Spleen (tissue), 11 donors: Measurements from ENCODE around the gene TENT5C. TPM values are rescaled to one million over a fixed set of nuclear protein-coding genes. Genes with fewer than 3 reads are reported as not detected.
A peak's percentile ranks its signal among the peaks of the same experiment; 100 is the strongest.

Experiments
- DNase-seq: peaks from one replicate; pipeline ENCODE4 v3.0.0-alpha.2; 2020
- H3K27ac ChIP-seq, 8 donors: fragments of 200-600 bp; sonication (generic) in 7 of 8; 1 replicate in 4 of 8; 2 replicates in 4 of 8; pipeline versions ENCODE4 v1.5.0 to v1.8.0; 2016 to 2021; ENCODE audit warnings: inconsistent platforms in 4 of 8, mild to moderate bottlenecking in 4 of 8, moderate library complexity in 1 of 8
- H3K27me3 ChIP-seq, 7 donors: fragments of 200-600 bp; sonication (generic) in 6 of 7; replicated peaks in 1 of 7; 1 replicate in 4 of 7; 2 replicates in 3 of 7; pipeline versions ENCODE4 v1.5.0 to v1.8.0; 2016 to 2021; ENCODE audit warnings: inconsistent platforms in 3 of 7, mild to moderate bottlenecking in 1 of 7
- H3K36me3 ChIP-seq, 6 donors: fragments of 200-600 bp; sonication (generic) in 5 of 6; 1 replicate in 4 of 6; 2 replicates in 2 of 6; pipeline versions ENCODE4 v1.5.0 to v1.8.0; 2016 to 2021; ENCODE audit warnings: inconsistent platforms in 2 of 6
- H3K4me1 ChIP-seq, 6 donors: fragments of 200-600 bp; sonication (generic) in 5 of 6; 1 replicate in 3 of 6; 2 replicates in 3 of 6; pipeline versions ENCODE4 v1.5.0 to v1.8.0; 2016 to 2021; ENCODE audit warnings: inconsistent platforms in 3 of 6
- H3K4me3 ChIP-seq, 8 donors: fragments of 200-600 bp; sonication (generic) in 7 of 8; 1 replicate in 4 of 8; 2 replicates in 4 of 8; pipeline versions ENCODE4 v1.5.0 to v1.8.0; 2016 to 2021; ENCODE audit warnings: inconsistent platforms in 4 of 8, mild to moderate bottlenecking in 4 of 8, moderate library complexity in 2 of 8
- H3K9me3 ChIP-seq, 8 donors: fragments of 200-600 bp; sonication (generic) in 7 of 8; 1 replicate in 4 of 8; 2 replicates in 4 of 8; pipeline versions ENCODE4 v1.5.0 to v1.8.0; 2016 to 2021; ENCODE audit warnings: inconsistent platforms in 4 of 8
- CTCF ChIP-seq, 11 experiments: fragments of 200-600 bp in 7 of 11; fragments of 450-650 bp in 4 of 11; sonication (generic) in 4 of 11; IDR thresholded peaks in 8 of 11; conservative IDR thresholded peaks in 3 of 11; 1 replicate in 7 of 11; 2 replicates in 4 of 11; pipeline versions ENCODE4 v1.4.0 to v1.8.0; 2016 to 2021; ENCODE audit warnings: antibody characterized with exemption in 11 of 11, inconsistent platforms in 4 of 11, mild to moderate bottlenecking in 1 of 11
- POLR2A ChIP-seq, 3 donors: fragments of 450-650 bp; IDR thresholded peaks; one replicate each; pipeline ENCODE4 v1.5.1; 2017; ENCODE audit warnings: antibody characterized with exemption in 3 of 3, mild to moderate bottlenecking in 1 of 3
- POLR2AphosphoS5 ChIP-seq, 3 donors: sonication (generic); formaldehyde crosslinking; IDR thresholded peaks; one replicate each; pipeline ENCODE4 v1.5.1; 2017; ENCODE audit warnings: antibody characterized with exemption in 3 of 3
- WGBS, 5 donors: extraction: QIAGEN DNeasy Blood & Tissue Kit in 3 of 5; methylation state at CpG; one replicate each; pipeline versions ENCODE4 v1.1.5 to v1.1.7; 2013 to 2018; 5-methylcytosine and 5-hydroxymethylcytosine counted together
- intact Hi-C: fragments of 100-400 bp; cut with DNase I; formaldehyde crosslinking; loops from one replicate; pipeline ENCODE4 v1.15.0; 2023; ENCODE audit warnings: low total_unique reads
- polyA plus RNA-seq, 3 donors: library from polyadenylated mRNA; stranded (reverse); fragments of 200-250 nt; gene quantifications; one replicate each; pipeline ENCODE4 v1.2.1, GENCODE V29; 2013
- total RNA-seq, 7 donors: library from RNA; depleted of rRNA in 3 of 7; stranded (reverse); fragments of >200 nt in 3 of 7; fragmentation: NEBNext Ultra II Directional in 4 of 7; extraction: Animal tissue kit (Norgen Biotek cat#: 25700) in 4 of 7; gene quantifications; one replicate each; pipeline versions ENCODE4 v1.1.0 to v1.2.1, GENCODE V29; 2016 to 2021
- donor health status: healthy with polysubstance abuse.
- donor health status: DM: no; HTN: no; CAD: no; lungs with moderate emphysema.
- donor health status: DM: no; HTN: no; CAD: no.
- donor health status: Bipolar disorder and iron deficiency.
- donor health status: healthy.
- donor health status: DM: no; HTN: no; CAD: no.
- donor health status: DM: yes; HTN: yes; CAD: no.

The TENT5C gene
- total and polyA plus RNA-seq, 10 donors: 5.6 to 181 (median 37.0) TPM

- no peak overlapping the region for H3K4me3 ChIP-seq
- TF ChIP-seq POLR2AphosphoS5 (IDR thresholded peaks at IDR 0.05) (no peak), POLR2A (IDR thresholded peaks at IDR 0.05) (no peak), CTCF (IDR thresholded peaks at IDR 0.05 in 8 of 11, conservative IDR thresholded peaks at IDR 0.05 in 3 of 11) (no peak)
- intact Hi-C loops: no loop called here
Measured at GRCh38 chr1:117650840-117651568, 45.2 kb downstream of the TENT5C start.

GRCh38 chr1:117651616-117652015 is 45.8 kb downstream of the TENT5C start:
- H3K4me1 ChIP-seq: peaks cover 36 to 61% (median 41%) of the 10 kb centered on the region in 6 donors
- no peaks in the 10 kb centered on the region for H3K36me3 ChIP-seq
- no peaks in the 10 kb centered on the region for H3K27me3 ChIP-seq
- intact Hi-C loops: no loop called here
- no peak for DNase-seq
- peak overlapping the region in 3 of 8 donors; percentile 80 to 92 (median 88) for H3K27ac ChIP-seq
- no peak overlapping the region for H3K4me3 ChIP-seq
- H3K9me3 ChIP-seq: no peaks in the 10 kb centered on the region
- WGBS, 5 donors: 81 to 87% (median 85%) methylated on average over 4 of the region's 4 CpGs
- no peak for TF ChIP-seq CTCF (IDR thresholded peaks at IDR 0.05 in 8 of 11, conservative IDR thresholded peaks at IDR 0.05 in 3 of 11)
- TF ChIP-seq POLR2A (IDR thresholded peaks at IDR 0.05): no peak
- no peak for TF ChIP-seq POLR2AphosphoS5 (IDR thresholded peaks at IDR 0.05)

More at GRCh38 chr1:117650840-117651568, 45.2 kb downstream of the TENT5C start:
- H3K27ac ChIP-seq: peak overlapping the region in 1 of 8 donors; percentile 92
- peaks cover 33 to 55% (median 35%) of the 10 kb centered on the region in 6 donors for H3K4me1 ChIP-seq
- DNase-seq: no peak
- H3K27me3 ChIP-seq: no peaks in the 10 kb centered on the region
- no peaks in the 10 kb centered on the region for H3K36me3 ChIP-seq
- WGBS, 5 donors: 81 to 94% (median 92%) methylated on average over 6 of the region's 6 CpGs
- H3K9me3 ChIP-seq: no peaks in the 10 kb centered on the region

- Histone ChIP-seq H3K36me3 (no peaks in the 10 kb centered on the region), H3K27me3 (no peaks in the 10 kb centered on the region), H3K27ac (peak overlapping the region in 4 of 8 donors; percentile 80 to 92 (median 84)), H3K4me3 (no peak overlapping the region), H3K9me3 (no peaks in the 10 kb centered on the region), H3K4me1 (peaks cover 42 to 69% (median 49%) of the 10 kb centered on the region in 6 donors)
- DNase-seq: no peak
- 94 to 99% (median 96%) methylated on average over 2 of the region's 2 CpGs for WGBS, 5 donors
- TF ChIP-seq POLR2A (IDR thresholded peaks at IDR 0.05) (no peak), CTCF (IDR thresholded peaks at IDR 0.05 in 8 of 11, conservative IDR thresholded peaks at IDR 0.05 in 3 of 11) (no peak), POLR2AphosphoS5 (IDR thresholded peaks at IDR 0.05) (no peak)
- intact Hi-C loops: no loop called here
Measured at GRCh38 chr1:117652421-117652820, 46.6 kb downstream of the TENT5C start.

GRCh38 chr1:117653195-117653594 is 47.3 kb downstream of the TENT5C start:
- no peaks in the 10 kb centered on the region for H3K27me3 ChIP-seq
- peaks cover 45 to 77% (median 56%) of the 10 kb centered on the region in 6 donors for H3K4me1 ChIP-seq
- H3K9me3 ChIP-seq: no peaks in the 10 kb centered on the region
- peak overlapping the region in 7 of 8 donors; percentile 6 to 92 (median 80) for H3K27ac ChIP-seq
- intact Hi-C loops: no loop called here
- DNase-seq: no peak
- H3K4me3 ChIP-seq: no peak overlapping the region
- no peaks in the 10 kb centered on the region for H3K36me3 ChIP-seq
- TF ChIP-seq CTCF (IDR thresholded peaks at IDR 0.05 in 8 of 11, conservative IDR thresholded peaks at IDR 0.05 in 3 of 11): no peak
- no peak for TF ChIP-seq POLR2AphosphoS5 (IDR thresholded peaks at IDR 0.05)
- no peak for TF ChIP-seq POLR2A (IDR thresholded peaks at IDR 0.05)
- WGBS, 5 donors: 95 to 99% (median 98%) methylated on average over 4 of the region's 4 CpGs
